GM12874 (cell line): ENCODE data around the gene SRGAP3.

ENCODE experiments used
- TF ChIP-seq, protein P1 (sequence below): IDR thresholded peaks from 2 replicates; pipeline ENCODE4 v1.5.1; 2011; ENCODE audit warnings: low read depth, mild to moderate bottlenecking, control low read depth, low read length, moderate library complexity; ENCODE audit not compliant: insufficient read depth

Gene SRGAP3

DNA sequence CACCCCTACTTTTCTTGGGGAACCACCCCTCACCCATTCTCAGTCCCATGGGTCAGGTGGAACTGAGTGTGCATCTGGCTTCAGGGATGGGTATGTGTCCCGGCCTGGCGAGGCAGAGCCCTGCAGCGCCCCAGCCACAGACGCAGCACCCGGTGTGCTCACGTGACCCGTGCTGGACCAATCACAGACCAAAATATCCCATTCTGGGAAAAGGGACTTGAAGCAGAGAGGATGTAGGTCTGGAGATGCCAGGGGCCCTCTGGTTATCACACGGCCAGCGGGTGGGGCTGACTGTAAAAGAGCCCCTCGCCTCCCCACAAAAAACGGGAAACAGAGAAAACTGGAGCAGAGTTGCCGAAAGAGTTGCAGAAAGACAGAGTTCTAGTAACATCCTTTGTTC, 148.2 kb downstream of the SRGAP3 start:
- TF ChIP-seq, protein P1, sequence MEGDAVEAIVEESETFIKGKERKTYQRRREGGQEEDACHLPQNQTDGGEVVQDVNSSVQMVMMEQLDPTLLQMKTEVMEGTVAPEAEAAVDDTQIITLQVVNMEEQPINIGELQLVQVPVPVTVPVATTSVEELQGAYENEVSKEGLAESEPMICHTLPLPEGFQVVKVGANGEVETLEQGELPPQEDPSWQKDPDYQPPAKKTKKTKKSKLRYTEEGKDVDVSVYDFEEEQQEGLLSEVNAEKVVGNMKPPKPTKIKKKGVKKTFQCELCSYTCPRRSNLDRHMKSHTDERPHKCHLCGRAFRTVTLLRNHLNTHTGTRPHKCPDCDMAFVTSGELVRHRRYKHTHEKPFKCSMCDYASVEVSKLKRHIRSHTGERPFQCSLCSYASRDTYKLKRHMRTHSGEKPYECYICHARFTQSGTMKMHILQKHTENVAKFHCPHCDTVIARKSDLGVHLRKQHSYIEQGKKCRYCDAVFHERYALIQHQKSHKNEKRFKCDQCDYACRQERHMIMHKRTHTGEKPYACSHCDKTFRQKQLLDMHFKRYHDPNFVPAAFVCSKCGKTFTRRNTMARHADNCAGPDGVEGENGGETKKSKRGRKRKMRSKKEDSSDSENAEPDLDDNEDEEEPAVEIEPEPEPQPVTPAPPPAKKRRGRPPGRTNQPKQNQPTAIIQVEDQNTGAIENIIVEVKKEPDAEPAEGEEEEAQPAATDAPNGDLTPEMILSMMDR: no peak

DNA sequence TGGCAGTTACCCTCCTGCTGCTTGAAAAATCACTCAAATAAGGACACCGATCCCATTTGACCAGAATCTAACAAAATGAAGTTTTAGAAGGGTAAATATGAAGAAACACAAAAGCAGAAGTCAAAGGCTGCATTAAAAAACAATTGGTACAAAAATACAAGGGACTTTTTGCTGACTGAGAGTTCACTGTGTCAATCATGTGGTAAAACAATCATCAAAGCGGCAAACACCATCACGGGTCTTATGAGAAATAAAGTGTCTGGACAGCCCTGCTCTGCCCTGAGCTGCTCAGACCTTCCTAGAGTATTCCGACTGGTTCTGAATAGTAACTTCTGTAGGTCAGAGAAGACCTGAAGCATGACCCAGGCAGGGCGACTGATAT, 148.9 kb downstream of the SRGAP3 start:
- TF ChIP-seq, protein P1: no peak

DNA sequence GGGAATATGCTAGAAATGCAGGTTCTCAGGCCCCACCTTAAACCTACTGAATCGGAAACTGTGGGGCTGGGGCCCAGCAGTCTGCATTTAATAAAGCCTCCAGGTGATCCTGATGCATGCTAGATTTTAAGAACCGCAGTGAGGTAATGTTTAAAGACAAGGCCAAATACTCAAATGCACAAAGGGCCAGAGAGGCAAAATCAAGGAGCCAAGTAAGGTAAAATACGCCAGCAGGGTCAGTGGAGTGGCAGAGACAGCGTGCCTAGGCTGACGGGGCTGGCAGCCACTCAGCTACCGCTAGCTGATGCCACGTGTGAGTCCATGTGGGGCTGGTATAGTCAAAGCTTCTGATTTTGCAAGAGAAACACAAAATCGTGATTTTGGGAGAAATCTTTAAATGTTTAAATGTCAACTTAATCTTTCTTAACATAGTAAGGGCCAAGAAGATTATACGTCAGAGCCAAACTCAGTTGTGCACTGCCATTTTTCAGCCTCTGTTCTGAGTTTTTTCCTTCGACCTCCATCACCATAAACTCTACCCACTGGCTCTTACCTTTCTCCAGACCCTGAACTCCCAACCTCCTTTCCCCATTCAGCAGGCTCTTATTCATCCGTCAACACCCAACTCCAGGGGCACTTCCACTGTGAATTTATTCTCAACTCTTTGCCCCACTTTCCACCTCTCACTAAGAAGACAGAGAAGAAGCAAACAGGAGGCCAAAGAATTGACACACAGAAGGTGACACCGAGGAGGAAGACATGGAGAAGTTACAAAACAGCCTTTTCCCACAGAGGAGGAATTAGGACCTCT, 149.5 kb downstream of the SRGAP3 start:
- TF ChIP-seq, protein P1: no peak

DNA sequence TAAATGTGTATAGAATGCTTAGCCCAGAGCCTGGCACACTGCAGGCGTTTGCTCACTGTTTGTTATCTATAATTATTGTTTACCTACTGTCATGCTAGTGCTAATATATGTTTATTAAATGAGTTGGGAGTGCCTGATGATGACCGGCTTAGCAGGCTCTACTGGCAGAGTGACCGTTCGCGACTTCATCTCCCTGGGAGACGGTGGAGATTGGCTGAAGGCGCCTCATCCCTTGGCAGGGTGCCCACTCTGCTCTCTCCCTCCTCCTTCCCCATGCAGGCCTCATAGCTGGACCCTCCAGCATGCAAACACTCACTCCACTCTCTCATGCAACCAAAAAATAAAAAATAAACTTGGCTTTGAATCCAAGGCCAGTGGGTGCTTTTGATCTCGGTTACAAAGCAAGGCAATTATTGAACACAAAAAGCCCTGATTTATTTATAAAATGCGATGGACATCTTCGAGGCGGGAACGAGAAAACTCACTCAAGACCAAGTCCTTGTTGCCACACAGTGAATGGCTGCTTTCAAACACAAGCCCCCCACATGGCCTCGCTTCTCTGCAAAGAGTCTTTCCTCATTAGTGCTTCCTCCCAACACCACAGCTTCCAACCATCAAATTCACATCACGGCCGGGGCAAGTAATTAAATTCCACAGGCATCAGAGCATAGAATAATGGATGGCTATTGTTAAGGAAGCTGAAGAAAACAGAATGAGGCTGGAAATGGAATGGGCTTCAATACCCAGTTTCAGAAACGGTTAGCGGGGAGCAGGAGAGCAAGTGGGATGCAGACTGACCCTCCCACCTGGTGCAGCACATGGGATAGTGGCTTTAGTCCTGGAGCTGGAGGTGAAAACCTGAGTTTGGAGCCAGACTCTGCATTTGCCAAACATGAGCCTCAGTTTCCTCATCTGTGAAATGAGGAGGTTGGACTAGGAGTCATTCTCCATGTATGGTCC, 150.4 kb downstream of the SRGAP3 start:
- TF ChIP-seq, protein P1: no peak

DNA sequence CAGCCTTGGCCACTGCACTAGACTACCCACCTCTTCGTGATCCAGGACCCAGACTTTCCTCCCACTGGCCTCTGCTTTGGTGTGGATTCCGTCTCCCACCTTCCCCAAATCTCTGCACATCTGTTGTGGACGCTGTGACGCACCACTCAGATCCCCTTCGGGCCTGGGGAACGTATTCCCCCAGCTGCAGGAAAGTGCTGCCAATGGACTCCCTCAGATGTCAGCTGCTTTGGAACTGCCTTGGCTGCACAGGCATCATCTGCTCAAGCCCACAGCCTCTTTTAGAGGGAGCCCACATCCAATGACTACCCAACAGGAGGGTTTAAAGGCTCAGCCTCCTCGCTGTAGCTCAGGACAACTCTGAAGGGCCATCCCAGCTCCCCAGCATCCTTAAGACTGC, 152.0 kb downstream of the SRGAP3 start:
- TF ChIP-seq, protein P1: no peak

DNA sequence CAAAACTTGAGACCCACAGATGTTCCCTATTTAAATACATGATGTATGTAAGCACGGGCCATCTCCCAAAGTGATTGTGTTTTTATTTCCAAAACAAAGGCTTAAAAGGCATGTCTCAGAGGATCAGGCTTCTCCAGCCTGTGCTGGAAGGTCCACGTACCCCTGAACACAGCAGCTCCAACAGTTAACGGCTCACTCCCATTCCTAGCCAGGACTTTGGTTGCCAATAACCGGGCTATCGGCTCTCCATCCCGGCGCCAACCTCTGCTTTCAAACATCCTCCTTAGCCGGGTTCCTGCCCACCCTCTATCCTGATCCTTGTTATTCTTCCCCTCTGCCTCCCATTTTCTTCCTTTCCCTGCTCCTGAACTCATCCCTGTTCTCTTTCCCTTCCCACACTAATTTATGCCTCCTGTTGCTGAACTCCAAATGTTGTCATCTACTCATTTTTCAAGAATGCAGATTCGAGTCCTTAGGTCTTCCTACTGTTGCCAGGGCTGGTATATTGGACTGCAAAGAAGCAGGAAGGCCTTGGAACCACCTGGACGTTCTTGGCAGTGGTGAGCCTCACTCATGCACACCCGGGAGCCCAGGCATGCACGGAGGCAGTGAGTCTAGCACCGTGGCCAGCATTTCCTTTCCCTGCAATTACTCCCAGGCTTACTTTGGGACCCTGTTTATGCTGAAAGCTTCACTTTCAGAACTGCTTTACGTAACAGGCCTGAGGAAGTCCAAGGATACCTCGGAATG, 157.8 kb downstream of the SRGAP3 start:
- TF ChIP-seq, protein P1: no peak
